Adrenal gland (tissue), 12 donors: ENCODE measurements around the gene ZNF30. TPM values are rescaled to one million over a fixed set of nuclear protein-coding genes. Genes with fewer than 3 reads are reported as not detected.
"Not testable (repeated sequence)": the region's sequence is repeated elsewhere in the genome, so short reads cannot be mapped to it uniquely, and the experiment has no call there.

Experiments
- DNase-seq, 7 donors: peaks; one replicate each; pipeline ENCODE4 v3.0.0-alpha.2; 2019 to 2020
- H3K27ac ChIP-seq, 5 donors: fragments of 200-600 bp; sonication (generic) in 4 of 5; 1 replicate in 3 of 5; 2 replicates in 2 of 5; pipeline versions ENCODE4 v1.5.1 to v1.8.0; 2016 to 2020; ENCODE audit warnings: mild to moderate bottlenecking in 1 of 5
- H3K27me3 ChIP-seq: fragments of 200-600 bp; 2 replicates; pipeline ENCODE4 v1.8.0; 2021
- H3K36me3 ChIP-seq, 2 donors: fragments of 200-600 bp; replicated peaks in 1 of 2; 1 replicate in 1 of 2; 2 replicates in 1 of 2; pipeline versions ENCODE4 v1.5.1 to v1.8.0; 2018 to 2022
- H3K4me1 ChIP-seq, 2 donors: fragments of 200-600 bp; replicated peaks in 1 of 2; 1 replicate in 1 of 2; 2 replicates in 1 of 2; pipeline versions ENCODE4 v1.5.1 to v1.8.0; 2018 to 2021
- H3K4me3 ChIP-seq, 4 donors: fragments of 200-600 bp; sonication (generic) in 3 of 4; one replicate each; pipeline ENCODE4 v1.5.1; 2016 to 2018
- H3K9me3 ChIP-seq, 3 donors: fragments of 200-600 bp; sonication (generic) in 1 of 3; replicated peaks in 1 of 3; 1 replicate in 2 of 3; 2 replicates in 1 of 3; pipeline versions ENCODE4 v1.5.1 to v1.8.0; 2016 to 2021
- CTCF ChIP-seq, 6 experiments: fragments of 450-650 bp in 4 of 6; fragments of 200-600 bp in 2 of 6; sonication (generic) in 1 of 6; IDR thresholded peaks; 1 replicate in 5 of 6; 2 replicates in 1 of 6; pipeline versions ENCODE4 v1.5.1 to v1.8.0; 2016 to 2021; ENCODE audit warnings: antibody characterized with exemption in 6 of 6, mild to moderate bottlenecking in 2 of 6, moderate library complexity in 1 of 6
- POLR2A ChIP-seq, 2 donors: fragments of 450-650 bp; IDR thresholded peaks; one replicate each; pipeline ENCODE4 v1.6.1; 2017; ENCODE audit warnings: antibody characterized with exemption in 2 of 2, mild to moderate bottlenecking in 2 of 2, moderate library complexity in 1 of 2
- WGBS, 4 donors: extraction: QIAGEN DNeasy Blood & Tissue Kit in 2 of 4; methylation state at CpG; one replicate each; pipeline versions ENCODE4 v1.1.5 to v1.1.7; 2013 to 2017; 5-methylcytosine and 5-hydroxymethylcytosine counted together
- intact Hi-C, 2 donors: fragments of 100-400 bp; cut with DNase I; formaldehyde crosslinking; loops; one replicate each; pipeline versions ENCODE4 v1.14.1 to v1.15.0; 2022 to 2023
- polyA plus RNA-seq, 3 donors: library from polyadenylated mRNA; stranded (reverse); fragments of 200-250 nt in 2 of 3; fragments of 350-450 nt in 1 of 3; fragmentation: Illumina TruSeq in 1 of 3; extraction: RNeasy Lipid Tissue Mini Kit (QIAGEN cat#74804) in 1 of 3; gene quantifications; one replicate each; pipeline ENCODE4 v1.2.3, GENCODE V29; 2013 to 2014
- total RNA-seq, 9 donors: library from RNA; depleted of rRNA in 4 of 9; stranded (reverse); fragments of >200 nt in 4 of 9; fragments of 120-200 nt in 1 of 9; fragmentation: NEBNext Ultra II Directional in 1 of 9; extraction: Animal tissue kit (Norgen Biotek cat#: 25700) in 1 of 9; gene quantifications; one replicate each; pipeline versions ENCODE4 v1.1.0 to v1.2.4, GENCODE V29; 2013 to 2023
- donor health status: healthy with polysubstance abuse.
- donor health status: Bipolar disorder and iron deficiency.
- donor health status: DM: yes; HTN: yes; CAD: no.
- donor health status: DM: no; HTN: no; CAD: no.
- donor health status: DM: no; HTN: no; CAD: no.
- donor health status: DM: yes; HTN: yes; CAD: no.

The ZNF30 gene
- total and polyA plus RNA-seq, 12 donors: 2.1 to 5.6 (median 3.6) TPM

- Histone ChIP-seq H3K27me3 (no peaks in the 10 kb centered on the region), H3K36me3 (peaks cover 0 to 6% of the 10 kb centered on the region in 2 donors), H3K4me1 (peaks cover 5 to 9% of the 10 kb centered on the region in 2 donors), H3K27ac (no peak overlapping the region), H3K9me3 (peaks cover 0 to 10% (median 0%) of the 10 kb centered on the region in 3 donors), H3K4me3 (no peak overlapping the region)
- DNase-seq: no peak
- intact Hi-C loops: no loop called here
- TF ChIP-seq POLR2A (IDR thresholded peaks at IDR 0.05): no peak
- TF ChIP-seq CTCF (IDR thresholded peaks at IDR 0.05): no peak
- 52 to 63% (median 59%) methylated on average over 5 to 6 of the region's 6 CpGs for WGBS, 4 donors
These were observed 37.9 kb downstream of the ZNF30 start for GRCh38 chr19:34964598-34964997.

GRCh38 chr19:34965505-34965904 is 38.8 kb downstream of the ZNF30 start:
- H3K27me3 ChIP-seq, H3K27ac ChIP-seq, H3K4me1 ChIP-seq, H3K36me3 ChIP-seq, H3K4me3 ChIP-seq, intact Hi-C loops, H3K9me3 ChIP-seq, DNase-seq: not testable (repeated sequence)
- 73 to 84% (median 75%) methylated on average over 5 of the region's 5 CpGs for WGBS, 4 donors

- intact Hi-C loops: no loop called here
- no peak for DNase-seq
- 79 to 86% (median 81%) methylated on average over 6 of the region's 6 CpGs for WGBS, 4 donors
These were observed 40.8 kb downstream of the ZNF30 start for GRCh38 chr19:34967551-34967950.

GRCh38 chr19:34969721-34970120 is 43.0 kb downstream of the ZNF30 start:
- DNase-seq: no peak
- 88 to 94% (median 91%) methylated on average over 6 of the region's 6 CpGs for WGBS, 4 donors
- intact Hi-C loops: loop anchor here (5.0 kb wide), 2 partner anchors 43 to 123 kb away; no protein-coding TSS in a partner anchor
- no peaks in the 10 kb centered on the region for H3K9me3 ChIP-seq
- no peak overlapping the region for H3K27ac ChIP-seq
- H3K4me1 ChIP-seq: peaks cover 0 to 13% of the 10 kb centered on the region in 2 donors
- no peaks in the 10 kb centered on the region for H3K36me3 ChIP-seq
- no peak for TF ChIP-seq POLR2A (IDR thresholded peaks at IDR 0.05)
- no peak for TF ChIP-seq CTCF (IDR thresholded peaks at IDR 0.05)
- no peak overlapping the region for H3K4me3 ChIP-seq
- no peaks in the 10 kb centered on the region for H3K27me3 ChIP-seq

More at GRCh38 chr19:34967551-34967950, 40.8 kb downstream of the ZNF30 start:
- no peaks in the 10 kb centered on the region for H3K36me3 ChIP-seq
- H3K4me3 ChIP-seq: no peak overlapping the region
- no peaks in the 10 kb centered on the region for H3K9me3 ChIP-seq
- peaks cover 5 to 7% of the 10 kb centered on the region in 2 donors for H3K4me1 ChIP-seq
- H3K27me3 ChIP-seq: no peaks in the 10 kb centered on the region
- no peak overlapping the region for H3K27ac ChIP-seq
- TF ChIP-seq CTCF (IDR thresholded peaks at IDR 0.05) (no peak), POLR2A (IDR thresholded peaks at IDR 0.05) (no peak)

GRCh38 chr19:34970185-34970780 is 43.6 kb downstream of the ZNF30 start:
- not testable (repeated sequence) for H3K27ac ChIP-seq, H3K27me3 ChIP-seq, H3K9me3 ChIP-seq, H3K36me3 ChIP-seq, DNase-seq, H3K4me3 ChIP-seq
- WGBS, 4 donors: 84 to 88% (median 86%) methylated on average over 10 to 12 of the region's 12 CpGs
- intact Hi-C loops: loop anchor here (5.0 kb wide), 2 partner anchors 42 to 122 kb away; no protein-coding TSS in a partner anchor
- H3K4me1 ChIP-seq: peaks cover 0 to 13% of the 10 kb centered on the region in 2 donors
